Measurements from ENCODE around the gene CRTAP. TPM values are rescaled to one million over a fixed set of nuclear protein-coding genes. Genes with fewer than 3 reads are reported as not detected.

Gene CRTAP
- total and polyA plus RNA-seq, 2 of the 13 experiments (the other 11 are each of a cell fraction or from before 2014, with no cell fraction given): 54.2 to 119 TPM

DNA sequence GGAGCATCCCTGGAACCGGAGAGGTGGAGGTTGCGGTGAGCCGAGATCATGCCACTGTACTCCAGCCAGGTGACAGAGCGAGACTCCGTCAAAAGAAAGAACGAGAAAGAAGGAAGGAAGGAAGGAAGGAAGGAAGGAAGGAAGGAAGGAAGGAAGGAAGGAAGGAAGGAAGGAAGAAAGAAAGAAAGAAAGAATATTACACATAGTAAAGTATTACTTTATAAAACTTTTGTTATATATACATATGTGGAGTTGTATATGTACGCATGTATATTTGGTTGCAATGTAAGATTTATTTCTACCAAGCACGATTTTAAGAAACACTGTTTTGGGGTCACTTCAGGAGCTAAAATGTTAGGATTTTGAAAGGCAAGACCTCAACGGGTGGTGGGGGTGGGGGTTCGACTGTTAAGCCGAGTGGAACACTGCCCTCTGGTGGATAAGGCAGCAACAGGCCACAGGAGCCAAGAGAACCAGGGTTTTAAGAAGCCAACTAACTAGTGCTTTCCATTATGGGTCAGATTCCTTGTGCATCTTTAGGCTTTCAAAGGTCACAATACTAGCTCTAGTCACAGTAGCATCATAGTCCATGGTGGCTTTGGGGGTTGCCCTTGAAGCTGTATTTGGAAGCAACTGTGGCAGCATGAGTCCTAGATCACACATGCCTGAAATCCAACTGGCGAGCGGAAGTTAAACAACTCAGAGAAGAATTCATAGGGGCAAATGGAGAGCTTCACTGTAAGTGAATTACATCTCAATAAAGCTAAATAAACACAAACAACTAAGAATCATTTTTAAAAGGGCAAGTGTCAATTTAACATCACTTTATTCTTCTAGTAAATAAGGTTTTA lies 39.4 kb upstream of the CRTAP start (continued):
- TF ChIP-seq THAP7 (CRISPR knock-in tag; IDR thresholded peaks at IDR 0.05) (no peak), NFRKB (IDR thresholded peaks at IDR 0.05) (no peak), XRCC5 (optimal IDR thresholded peaks at IDR 0.05; ENCODE audit: low read length) (peak; percentile 65), GTF3A (CRISPR knock-in tag; conservative IDR thresholded peaks at IDR 0.05) (no peak), ZNF205 (CRISPR knock-in tag; IDR thresholded peaks at IDR 0.05) (no peak), ZEB1 (IDR thresholded peaks at IDR 0.05; ENCODE audit: insufficient replicate concordance, low read depth) (no peak), SRSF9 (IDR thresholded peaks at IDR 0.05; ENCODE audit: borderline replicate concordance, insufficient read depth, low read depth, low read length, poor library complexity, severe bottlenecking) (peak; percentile 86), ZNF264 (CRISPR knock-in tag; IDR thresholded peaks at IDR 0.05) (no peak), MYC (CRISPR knock-in tag; IDR thresholded peaks at IDR 0.05; ENCODE audit: borderline replicate concordance) (no peak), TAF1 (CRISPR knock-in tag; IDR thresholded peaks at IDR 0.05) (no peak), SETDB1 (CRISPR knock-in tag; IDR thresholded peaks at IDR 0.05; ENCODE audit: borderline replicate concordance) (no peak), ZFYVE20 (CRISPR knock-in tag; IDR thresholded peaks at IDR 0.05; ENCODE audit: borderline replicate concordance, low read depth) (no peak), HNRNPUL1 (IDR thresholded peaks at IDR 0.05; ENCODE audit: low read depth, low read length) (no peak), IRX3 (CRISPR knock-in tag; IDR thresholded peaks at IDR 0.05; ENCODE audit: borderline replicate concordance, low read depth) (no peak), SALL1 (CRISPR knock-in tag; IDR thresholded peaks at IDR 0.05) (peak; percentile 51), PATZ1 (CRISPR knock-in tag; IDR thresholded peaks at IDR 0.05) (peak; percentile 65), PCBP1 (IDR thresholded peaks at IDR 0.05; ENCODE audit: borderline replicate concordance, low read depth, low read length) (no peak), SALL2 (CRISPR knock-in tag; IDR thresholded peaks at IDR 0.05) (no peak), RAD21 (CRISPR knock-in tag; IDR thresholded peaks at IDR 0.05) (peak; percentile 86), POLR2AphosphoS5 (IDR thresholded peaks at IDR 0.05; ENCODE audit: low read depth, low read length) (no peak), SATB2 (CRISPR knock-in tag; IDR thresholded peaks at IDR 0.05) (no peak), ZC3H13 (CRISPR knock-in tag; IDR thresholded peaks at IDR 0.05) (no peak), ZNF143 (CRISPR knock-in tag; IDR thresholded peaks at IDR 0.05) (no peak), SMAD1 (CRISPR knock-in tag; IDR thresholded peaks at IDR 0.05; ENCODE audit: borderline replicate concordance, low read depth) (no peak), CEBPG (CRISPR knock-in tag; IDR thresholded peaks at IDR 0.05) (no peak), PAWR (CRISPR knock-in tag; IDR thresholded peaks at IDR 0.05; ENCODE audit: borderline replicate concordance) (no peak), ZNF674 (CRISPR knock-in tag; IDR thresholded peaks at IDR 0.05; ENCODE audit: low read depth) (no peak)

All from HepG2 (cell line).